Lower lobe of right lung (tissue), 2 donors: ENCODE data around the gene SHROOM2. TPM values are rescaled to one million over a fixed set of nuclear protein-coding genes. Genes with fewer than 3 reads are reported as not detected.

Experiments
- ATAC-seq, 2 donors: fragments of 200-7000 bp; cut with Tn5 transposase; one replicate each; pipeline ENCODE4 v1.9.1; 2020 to 2022; ENCODE audit warnings: mild to moderate bottlenecking in 2 of 2, moderate library complexity in 2 of 2
- DNase-seq: peaks from one replicate; pipeline ENCODE4 v3.0.0-alpha.2; 2020
- H3K27ac ChIP-seq: fragments of 200-600 bp; one replicate; pipeline ENCODE4 v1.8.0; 2022
- H3K27me3 ChIP-seq: fragments of 200-600 bp; one replicate; pipeline ENCODE4 v1.8.0; 2022; ENCODE audit warnings: low read depth
- H3K36me3 ChIP-seq: fragments of 200-600 bp; one replicate; pipeline ENCODE4 v1.8.0; 2022; ENCODE audit warnings: mild to moderate bottlenecking
- H3K4me1 ChIP-seq: fragments of 200-600 bp; one replicate; pipeline ENCODE4 v1.8.0; 2022
- H3K4me3 ChIP-seq: fragments of 200-600 bp; one replicate; pipeline ENCODE4 v1.8.0; 2022; ENCODE audit warnings: mild to moderate bottlenecking
- H3K9me3 ChIP-seq: fragments of 200-600 bp; one replicate; pipeline ENCODE4 v1.8.0; 2022
- intact Hi-C: fragments of 100-400 bp; cut with DNase I; formaldehyde crosslinking; loops from one replicate; pipeline ENCODE4 v1.11.0; 2022
- total RNA-seq: library from RNA; stranded (reverse); fragmentation: NEBNext Ultra II Directional; extraction: Animal tissue kit (Norgen Biotek cat#: 25700); gene quantifications from one replicate; pipeline ENCODE4 v1.2.1, GENCODE V29; 2021
- TF ChIP-seq, protein P1 (sequence below): fragments of 200-600 bp; IDR thresholded peaks from one replicate; pipeline ENCODE4 v1.8.0; 2022; ENCODE audit warnings: antibody characterized with exemption, mild to moderate bottlenecking
- donor health status: DM: no; HTN: yes; CAD: no; lungs with severe emphysema.

SHROOM2 gene
- total RNA-seq, 1 donor from 2014 or later, result 9.3 TPM

DNA sequence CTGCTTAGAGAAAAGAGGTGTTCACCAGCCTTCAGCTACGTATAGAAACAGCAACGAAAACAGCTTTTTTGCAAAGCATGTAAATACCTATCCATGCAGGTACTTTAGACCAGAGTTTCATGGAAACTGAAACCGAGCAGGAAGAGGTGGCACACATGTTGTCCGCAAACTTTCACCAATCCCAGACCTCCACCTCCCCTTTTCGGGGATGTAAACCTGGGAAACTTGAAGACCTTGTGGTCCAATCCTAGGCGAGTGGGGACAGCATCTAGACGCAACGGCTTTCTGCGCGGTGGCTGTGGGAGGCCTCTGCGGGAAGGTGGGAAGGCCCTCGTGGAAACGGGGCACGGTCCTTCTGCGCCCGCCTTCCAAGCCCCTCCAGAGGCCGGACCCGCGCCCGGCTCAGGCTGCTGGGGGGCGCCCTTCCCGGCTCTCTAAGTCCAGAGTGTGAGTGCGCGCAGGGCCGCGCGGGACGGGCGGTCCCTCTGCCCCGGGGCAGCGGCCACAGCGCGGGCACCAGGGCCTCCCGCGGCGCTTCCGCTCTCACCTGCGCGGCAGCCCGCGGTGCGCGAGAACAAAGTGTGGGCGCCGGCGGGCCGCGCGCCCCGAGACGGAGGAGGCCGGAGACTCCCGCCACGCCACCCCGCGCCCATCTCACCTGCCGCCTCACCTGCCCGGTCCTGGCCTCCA, 830 bp upstream of the SHROOM2 start:
- Histone ChIP-seq H3K4me1 (no peaks in the 10 kb centered on the region), H3K27me3 (no peaks in the 10 kb centered on the region), H3K4me3 (peak overlapping the region; percentile 59), H3K27ac (no peak overlapping the region), H3K36me3 (no peaks in the 10 kb centered on the region), H3K9me3 (no peaks in the 10 kb centered on the region)
- intact Hi-C loops, result no loop called here
- DNase-seq (no peak), ATAC-seq (peak; percentile 39 to 57)
- TF ChIP-seq, protein P1, sequence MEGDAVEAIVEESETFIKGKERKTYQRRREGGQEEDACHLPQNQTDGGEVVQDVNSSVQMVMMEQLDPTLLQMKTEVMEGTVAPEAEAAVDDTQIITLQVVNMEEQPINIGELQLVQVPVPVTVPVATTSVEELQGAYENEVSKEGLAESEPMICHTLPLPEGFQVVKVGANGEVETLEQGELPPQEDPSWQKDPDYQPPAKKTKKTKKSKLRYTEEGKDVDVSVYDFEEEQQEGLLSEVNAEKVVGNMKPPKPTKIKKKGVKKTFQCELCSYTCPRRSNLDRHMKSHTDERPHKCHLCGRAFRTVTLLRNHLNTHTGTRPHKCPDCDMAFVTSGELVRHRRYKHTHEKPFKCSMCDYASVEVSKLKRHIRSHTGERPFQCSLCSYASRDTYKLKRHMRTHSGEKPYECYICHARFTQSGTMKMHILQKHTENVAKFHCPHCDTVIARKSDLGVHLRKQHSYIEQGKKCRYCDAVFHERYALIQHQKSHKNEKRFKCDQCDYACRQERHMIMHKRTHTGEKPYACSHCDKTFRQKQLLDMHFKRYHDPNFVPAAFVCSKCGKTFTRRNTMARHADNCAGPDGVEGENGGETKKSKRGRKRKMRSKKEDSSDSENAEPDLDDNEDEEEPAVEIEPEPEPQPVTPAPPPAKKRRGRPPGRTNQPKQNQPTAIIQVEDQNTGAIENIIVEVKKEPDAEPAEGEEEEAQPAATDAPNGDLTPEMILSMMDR, result no peak

DNA sequence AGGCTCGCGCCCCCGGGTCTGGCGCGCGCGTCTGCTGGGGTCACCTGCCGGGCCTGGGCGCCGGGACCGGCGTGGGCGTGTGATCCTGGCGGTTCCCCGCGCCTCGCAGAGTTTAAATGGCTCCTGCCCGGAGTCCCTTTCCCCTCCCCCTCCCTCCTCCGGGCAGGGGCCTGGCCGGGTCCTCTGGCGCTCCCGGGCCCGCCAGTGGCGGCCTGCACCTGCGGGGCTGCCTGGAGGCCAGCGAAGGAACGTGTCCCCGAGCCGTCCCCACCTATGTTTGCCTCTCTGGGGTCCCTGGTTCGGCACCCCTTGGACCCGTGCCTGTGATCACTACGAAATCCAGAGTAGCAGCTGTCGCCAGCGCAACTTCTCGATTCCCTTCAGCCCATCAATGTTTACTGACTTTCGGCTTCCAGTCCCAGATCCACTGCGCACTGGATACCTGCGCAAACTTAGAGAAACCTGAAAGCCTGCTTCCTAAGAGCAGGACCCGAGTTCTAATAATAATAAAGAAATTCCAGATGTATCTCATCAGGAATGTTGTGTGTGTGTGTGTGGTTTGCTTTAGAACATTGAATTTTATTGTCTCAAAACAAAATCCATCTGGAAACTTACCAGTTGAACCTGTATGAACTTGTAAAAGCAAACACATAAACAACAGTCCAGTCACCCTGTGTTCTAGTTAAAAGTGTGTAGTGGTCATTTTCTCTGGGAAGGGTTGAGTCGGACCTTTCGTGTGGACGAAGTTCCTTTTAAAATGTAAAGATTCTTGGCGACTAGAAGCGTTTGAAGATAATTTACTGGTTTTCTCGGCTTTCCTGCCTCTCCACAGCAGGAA, 788 bp downstream of the SHROOM2 start:
- H3K4me1 ChIP-seq, result no peaks in the 10 kb centered on the region
- TF ChIP-seq, protein P1, result no peak
- peak overlapping the region; percentile 59 for H3K4me3 ChIP-seq
- H3K36me3 ChIP-seq, result no peaks in the 10 kb centered on the region
- H3K9me3 ChIP-seq, result no peaks in the 10 kb centered on the region
- H3K27me3 ChIP-seq, result no peaks in the 10 kb centered on the region
- peak overlapping the region; percentile 56 for H3K27ac ChIP-seq
- ATAC-seq (peak; percentile 43 to 51), DNase-seq (peak; percentile 44)
- intact Hi-C loops, result no loop called here

DNA sequence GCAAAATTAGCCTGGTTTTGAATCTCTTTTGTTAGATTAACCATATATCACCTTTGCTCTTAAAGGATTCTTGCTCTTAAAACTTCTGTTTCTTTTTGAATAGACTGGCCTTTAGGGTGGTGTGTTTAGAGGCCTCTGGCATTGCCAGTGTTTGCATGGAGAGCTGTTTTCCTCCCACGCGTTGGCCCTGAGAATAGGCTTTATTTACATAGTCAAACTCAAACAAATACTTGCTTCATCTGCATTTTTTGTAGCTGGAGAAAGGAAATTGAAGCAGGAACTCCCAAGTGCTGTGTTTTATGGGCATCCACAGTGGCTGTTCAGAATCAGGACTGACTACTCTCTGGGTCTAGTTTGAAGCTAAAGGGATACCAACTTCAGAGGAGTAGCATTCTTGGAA, 2.7 kb downstream of the SHROOM2 start:
- H3K4me1 ChIP-seq, result no peaks in the 10 kb centered on the region
- ATAC-seq (peak; percentile 64 to 71), DNase-seq (no peak)
- intact Hi-C loops, result no loop called here
- no peaks in the 10 kb centered on the region for H3K27me3 ChIP-seq
- TF ChIP-seq, protein P1, result no peak
- no peak overlapping the region for H3K4me3 ChIP-seq
- no peak overlapping the region for H3K27ac ChIP-seq
- H3K36me3 ChIP-seq, result no peaks in the 10 kb centered on the region
- no peaks in the 10 kb centered on the region for H3K9me3 ChIP-seq

DNA sequence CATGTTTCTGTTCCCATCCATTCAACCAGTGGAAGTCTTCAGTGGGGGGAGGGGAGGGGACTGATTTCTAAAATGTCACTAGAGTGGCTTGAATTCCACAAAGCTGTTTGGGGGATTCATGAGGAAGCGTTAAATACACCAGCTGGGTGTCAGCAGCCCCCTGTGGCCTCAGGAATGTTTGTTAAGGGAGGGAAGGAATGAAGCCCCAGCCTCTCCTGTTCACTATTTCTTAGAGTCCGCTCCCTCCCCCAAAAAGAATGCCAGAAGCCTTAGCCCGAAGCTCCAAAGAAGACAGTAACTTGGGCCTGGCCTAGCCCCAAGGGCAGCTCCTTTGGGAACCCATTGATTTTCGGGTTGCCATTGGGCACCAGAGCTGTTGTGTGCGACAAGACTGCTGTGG, 3.3 kb downstream of the SHROOM2 start:
- no peaks in the 10 kb centered on the region for H3K27me3 ChIP-seq
- intact Hi-C loops, result no loop called here

DNA sequence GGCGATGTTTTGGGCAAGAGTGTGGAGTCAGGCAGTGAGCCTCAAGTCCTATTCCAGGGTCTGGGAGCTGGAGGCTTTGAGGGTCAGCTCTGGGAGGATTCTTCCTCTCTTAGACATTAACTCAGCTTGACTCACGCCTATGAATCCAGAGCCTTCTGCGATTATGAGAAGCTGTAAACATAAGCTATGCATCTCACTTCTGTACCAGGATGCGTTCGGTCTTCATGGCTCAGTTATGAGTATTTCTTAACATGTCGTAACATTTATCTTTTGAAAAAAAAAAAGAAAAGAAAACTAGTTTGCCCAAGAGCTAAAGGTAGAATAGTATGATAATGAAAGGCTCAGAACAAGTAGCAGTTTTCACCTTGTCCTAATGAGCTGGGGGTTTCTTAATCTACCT, 4.6 kb downstream of the SHROOM2 start:
- ATAC-seq, result no peak
- no peak for DNase-seq
- no peak overlapping the region for H3K27ac ChIP-seq
- H3K4me3 ChIP-seq, result no peak overlapping the region
- no peaks in the 10 kb centered on the region for H3K9me3 ChIP-seq
- no peaks in the 10 kb centered on the region for H3K27me3 ChIP-seq
- H3K36me3 ChIP-seq, result no peaks in the 10 kb centered on the region
- TF ChIP-seq, protein P1, result no peak
- H3K4me1 ChIP-seq, result no peaks in the 10 kb centered on the region
- intact Hi-C loops, result no loop called here

More for the DNA sequence above, 3.3 kb downstream of the SHROOM2 start:
- H3K4me1 ChIP-seq, result no peaks in the 10 kb centered on the region
- no peak overlapping the region for H3K27ac ChIP-seq
- no peaks in the 10 kb centered on the region for H3K36me3 ChIP-seq
- no peak overlapping the region for H3K4me3 ChIP-seq
- TF ChIP-seq, protein P1, result no peak
- no peak for ATAC-seq
- no peaks in the 10 kb centered on the region for H3K9me3 ChIP-seq
- DNase-seq, result no peak
